Stimulated activated CD4-positive, alpha-beta T cell treated with anti-CD3 and anti-CD28 coated beads, Interleukin-1b, Interleukin-23, amount 100 ng/mL, for 1 hour (primary cell): ENCODE measurements around the gene CTRB1.
"Not testable (repeated sequence)": the region's sequence is repeated elsewhere in the genome, so short reads cannot be mapped to it uniquely, and the experiment has no call there.

Source experiments
- DNase-seq, 2 donors: peaks; one replicate each; pipeline ENCODE4 v3.0.0-alpha.2; 2020; ENCODE audit warnings: low read depth in 2 of 2

CTRB1 gene

GRCh38 chr16:75254359-75254837, 35.6 kb downstream of the CTRB1 start:
- no peak for DNase-seq

DNA sequence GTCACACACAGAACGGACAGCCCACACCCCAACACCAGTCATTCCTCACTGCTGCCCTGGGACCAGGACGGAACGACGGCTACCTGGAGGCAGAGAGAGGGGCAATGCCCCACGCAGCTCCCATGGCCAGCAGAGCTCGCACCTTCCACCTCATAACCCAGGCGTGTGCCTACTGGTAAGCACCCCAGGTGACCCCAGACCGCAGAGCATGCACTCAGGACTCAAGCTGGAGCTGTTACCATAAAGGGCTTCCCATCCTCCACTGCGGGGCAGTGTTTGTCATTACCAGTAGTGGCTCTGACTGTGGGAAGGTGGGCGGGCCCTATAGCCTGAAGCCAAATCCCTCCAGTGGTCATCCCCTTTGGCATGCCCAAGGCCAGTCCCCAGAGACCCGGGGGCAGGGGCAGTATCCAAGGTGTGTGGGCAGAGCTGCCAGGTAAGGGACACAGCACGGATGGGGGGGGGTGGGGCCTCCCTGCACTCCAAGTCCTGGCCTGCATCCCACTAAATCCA, 37.3 kb downstream of the CTRB1 start:
- DNase-seq = no peak

DNA sequence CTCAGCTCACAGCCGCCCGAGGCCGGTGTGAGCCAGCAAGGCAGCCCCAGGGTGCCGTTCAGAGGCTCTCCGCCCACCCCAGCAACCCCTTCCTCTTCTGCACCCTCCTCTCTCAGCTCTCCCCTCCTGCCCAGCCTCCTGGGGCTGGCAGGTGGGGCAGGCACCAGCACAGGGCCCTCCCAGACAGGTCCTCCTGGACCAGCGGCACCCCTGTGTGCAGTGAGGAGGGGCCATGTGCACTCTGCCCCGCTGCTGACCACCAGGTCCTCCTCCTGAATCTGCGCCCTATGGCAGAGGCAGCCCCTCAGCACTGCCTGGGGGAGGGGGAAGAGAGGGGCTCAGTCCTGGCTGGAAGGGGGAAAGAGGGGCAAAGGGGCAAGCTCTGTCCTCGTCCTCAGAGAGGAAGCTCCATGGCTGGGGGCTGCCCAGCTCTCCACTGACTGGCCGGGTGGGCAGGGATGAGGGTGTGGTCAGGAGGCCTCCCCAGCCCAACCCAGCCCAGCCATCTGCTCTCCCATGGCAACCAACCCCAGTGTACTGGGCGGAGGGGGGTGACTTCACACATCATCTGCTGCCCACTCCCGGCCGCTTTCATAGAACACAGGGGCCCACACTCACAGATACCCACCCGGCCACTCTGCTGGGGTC, 38.0 kb downstream of the CTRB1 start:
- no peak for DNase-seq

DNA sequence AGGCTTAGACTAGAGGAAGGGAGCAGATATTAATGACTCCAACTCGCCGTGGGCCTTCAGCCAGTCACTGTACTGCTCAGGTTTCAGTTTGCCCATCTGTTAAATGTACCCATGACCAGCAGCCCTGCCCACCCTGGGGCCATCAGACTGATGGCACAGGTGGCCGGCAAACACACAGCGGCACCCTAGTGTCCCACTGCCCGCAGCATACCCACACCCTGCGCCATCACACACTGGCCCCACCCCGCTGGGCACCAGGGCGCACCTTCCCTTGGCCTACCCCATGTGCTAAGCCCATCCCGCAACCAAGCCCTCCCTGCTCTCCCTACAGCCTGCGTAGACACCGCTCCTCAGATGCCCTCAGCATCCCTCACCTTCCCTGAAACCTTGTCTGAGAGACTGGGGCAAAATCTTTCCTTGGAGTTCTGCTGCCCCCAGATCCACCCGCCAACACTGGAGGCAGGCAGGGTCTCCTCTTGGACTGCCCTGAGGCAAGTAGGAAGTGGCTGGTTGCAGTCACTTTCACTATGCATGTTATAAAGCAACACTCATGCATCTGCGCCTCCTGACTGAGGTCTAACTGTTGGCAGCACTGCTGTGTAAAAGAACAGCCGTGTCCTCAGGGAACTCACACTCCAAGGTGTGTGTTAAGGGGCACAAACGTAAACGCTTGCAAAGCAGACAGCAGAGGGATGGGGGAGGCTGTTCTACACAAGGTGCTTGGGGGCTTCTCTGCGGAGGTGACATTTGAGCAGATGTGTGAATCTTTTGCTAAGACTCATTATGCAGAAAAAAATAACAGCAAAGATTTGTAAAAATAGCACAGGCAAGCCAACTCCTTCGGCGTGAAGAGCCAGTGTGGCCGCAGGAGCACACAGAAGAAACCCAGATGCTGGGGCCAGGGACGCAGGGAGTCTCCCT, 39.4 kb downstream of the CTRB1 start:
- no peak for DNase-seq

DNA sequence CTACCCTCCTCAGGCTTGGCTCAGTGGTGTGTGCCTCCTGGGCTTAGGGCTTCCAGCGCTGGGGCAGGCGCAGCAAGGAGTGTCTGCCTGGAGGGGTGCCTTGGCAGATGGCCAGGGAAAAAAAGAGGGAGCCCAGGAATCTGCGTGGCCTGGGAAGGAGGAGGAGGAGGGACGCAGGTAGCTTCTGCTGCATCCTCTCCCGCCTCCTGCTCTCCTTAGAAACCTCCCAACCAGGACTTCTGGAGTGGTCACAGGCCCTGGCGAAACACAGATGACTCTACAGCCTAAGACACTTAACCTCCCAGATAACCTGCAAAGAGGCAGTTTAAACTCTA, 40.0 kb downstream of the CTRB1 start:
- no peak for DNase-seq

GRCh38 chr16:75260851-75261589, 42.2 kb downstream of the CTRB1 start:
- DNase-seq = no peak

DNA sequence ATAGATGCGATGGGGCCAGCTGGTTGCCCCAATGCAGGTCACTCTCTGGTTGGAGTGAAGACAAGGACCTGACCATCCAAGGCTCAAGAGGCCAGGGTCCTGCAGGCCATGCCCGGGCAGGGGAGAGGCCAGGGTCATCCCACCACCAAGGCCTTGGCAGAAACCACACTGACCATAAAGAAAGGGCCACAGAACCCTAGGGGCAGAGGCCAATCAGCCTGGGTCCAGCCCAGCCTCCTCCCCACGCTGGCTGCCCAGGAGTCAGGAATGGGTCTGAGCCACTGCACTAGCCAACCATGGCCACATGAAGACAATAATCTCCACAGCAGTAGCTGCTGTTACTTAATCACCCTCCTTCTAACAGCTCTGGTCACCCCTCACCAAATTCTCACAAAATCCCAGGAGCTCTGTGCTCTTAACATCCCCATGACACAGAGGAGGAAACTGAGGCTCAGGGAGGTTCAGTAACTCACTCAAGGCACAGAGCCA, 42.8 kb downstream of the CTRB1 start:
- no peak for DNase-seq

GRCh38 chr16:75262104-75262799, 43.5 kb downstream of the CTRB1 start:
- no peak for DNase-seq

GRCh38 chr16:75262800-75263127, 44.0 kb downstream of the CTRB1 start:
- DNase-seq = no peak

DNA sequence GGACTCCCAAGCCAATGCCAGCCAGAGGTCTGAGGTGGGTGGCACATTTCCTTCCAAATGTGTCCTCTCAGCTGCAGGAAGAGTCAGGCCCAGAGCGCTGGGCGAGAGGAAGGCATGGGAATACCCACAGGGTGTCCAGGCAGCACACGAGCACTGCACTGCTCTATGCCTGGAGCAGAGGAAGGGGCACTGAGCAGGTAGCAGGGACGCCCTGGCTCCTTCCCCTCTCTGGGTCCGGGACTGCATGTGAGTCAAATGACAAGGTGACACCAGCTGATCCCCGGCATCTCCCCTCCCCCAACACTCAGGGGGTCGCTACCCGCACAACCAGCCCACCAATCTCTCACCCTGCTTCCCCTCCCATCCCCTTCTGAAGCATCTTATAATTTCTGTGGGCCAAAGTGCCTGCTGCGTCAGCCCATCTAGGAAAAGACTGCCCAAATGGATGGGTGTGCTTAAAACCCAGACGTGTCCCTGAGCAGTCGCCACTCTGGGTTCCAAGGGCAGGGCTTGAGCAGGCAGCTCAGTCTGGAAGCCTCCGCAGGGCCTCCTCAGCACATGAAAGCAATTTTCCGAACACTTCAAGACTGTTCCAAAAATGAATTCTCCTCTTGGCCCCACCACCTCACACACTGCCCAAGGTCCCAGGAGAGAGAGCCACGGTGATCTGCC, 44.6 kb downstream of the CTRB1 start:
- DNase-seq = no peak

- no peak for DNase-seq
Observed at GRCh38 chr16:75263963-75264445, 45.2 kb downstream of the CTRB1 start.

GRCh38 chr16:75264457-75264998, 45.7 kb downstream of the CTRB1 start:
- DNase-seq = no peak

DNA sequence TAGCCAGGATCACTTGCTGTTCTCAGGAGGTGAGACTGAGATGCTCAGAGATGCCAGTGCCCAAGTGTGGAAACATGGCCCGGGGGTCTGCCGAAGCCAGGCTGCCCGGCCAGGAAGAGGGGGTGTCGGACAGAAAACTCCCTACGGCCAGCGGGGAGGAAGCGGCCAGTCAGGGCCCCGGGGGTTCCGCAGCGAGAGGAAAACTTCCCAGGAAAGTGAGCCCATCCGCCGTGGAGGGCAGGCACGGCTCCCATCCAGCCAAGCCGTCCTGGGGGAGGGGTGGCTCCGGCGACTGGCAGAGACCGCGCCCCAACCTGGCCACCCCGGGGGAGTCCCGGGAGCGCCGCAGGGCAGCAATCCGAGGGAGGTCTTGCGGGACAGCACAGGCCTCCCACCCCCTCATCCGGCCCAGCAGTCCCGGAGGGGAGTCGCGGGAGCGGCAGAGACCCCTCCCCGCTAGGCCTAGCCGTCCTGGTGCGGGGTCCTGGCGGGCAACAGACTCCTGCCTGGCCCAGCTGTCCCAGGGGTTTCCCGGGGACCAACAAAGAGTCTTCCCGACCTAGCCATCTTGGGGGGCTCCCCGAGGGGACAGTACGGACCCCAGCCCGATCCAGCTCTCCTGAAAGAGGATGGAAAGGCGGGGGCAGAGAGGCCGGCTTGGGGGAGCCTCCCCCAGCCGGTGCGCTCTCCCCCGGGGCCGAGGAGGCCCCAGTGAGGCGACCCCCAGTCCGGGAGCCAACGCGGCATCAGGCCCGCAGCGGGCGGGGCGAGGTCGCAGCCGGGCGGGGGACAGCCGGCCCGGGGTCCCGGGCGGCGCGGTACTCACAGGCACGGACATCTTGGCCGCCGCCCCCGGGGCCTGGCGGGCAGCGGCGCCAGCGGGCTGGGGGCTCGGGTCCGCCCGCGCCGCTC, 46.5 kb downstream of the CTRB1 start:
- no peak for DNase-seq

GRCh38 chr16:75265911-75266701, 47.3 kb downstream of the CTRB1 start:
- no peak for DNase-seq

DNA sequence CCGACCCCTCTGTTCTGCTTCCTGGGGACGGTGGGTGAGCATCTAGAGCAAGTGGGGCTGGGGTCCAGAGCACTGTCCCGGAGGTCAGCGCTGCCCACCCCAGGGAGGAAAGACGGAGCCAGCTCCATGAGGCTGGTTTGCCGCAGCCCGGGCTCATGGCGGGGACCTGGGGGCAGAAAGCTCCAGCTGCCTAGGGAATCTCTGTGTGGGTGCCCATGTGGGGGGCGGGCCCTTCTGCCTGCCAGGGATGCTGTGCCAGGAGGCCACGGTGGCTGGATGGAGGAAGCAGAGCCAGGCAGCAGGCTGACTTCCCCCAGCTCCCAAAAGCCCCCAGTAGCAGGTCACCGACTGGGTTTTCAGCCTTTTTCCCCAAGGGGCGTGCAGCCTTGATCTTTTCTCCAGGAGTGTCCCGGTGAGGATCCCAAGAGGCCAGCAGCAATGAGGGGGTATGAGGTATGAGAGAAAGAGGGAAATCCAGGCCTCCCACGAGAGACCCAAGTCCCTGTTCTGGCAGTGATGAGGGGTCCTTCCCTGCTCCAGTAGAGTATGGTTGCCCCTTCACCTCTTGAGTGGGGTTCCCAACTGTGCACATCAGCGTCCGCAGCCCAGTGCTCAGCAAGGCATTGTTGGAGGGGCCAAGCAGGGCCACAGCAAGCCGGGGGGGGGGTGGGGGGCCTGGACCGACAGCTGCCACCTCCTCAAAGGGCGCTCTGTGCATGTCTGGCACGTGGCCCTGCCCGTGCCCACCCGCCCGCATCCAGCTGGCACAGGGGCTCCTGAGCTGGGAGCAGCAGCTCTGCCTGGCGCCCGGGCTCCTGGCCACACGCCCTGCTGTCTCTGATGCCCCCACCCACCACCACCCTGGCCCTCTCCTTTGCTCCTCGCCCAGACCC, 48.2 kb downstream of the CTRB1 start:
- no peak for DNase-seq

DNA sequence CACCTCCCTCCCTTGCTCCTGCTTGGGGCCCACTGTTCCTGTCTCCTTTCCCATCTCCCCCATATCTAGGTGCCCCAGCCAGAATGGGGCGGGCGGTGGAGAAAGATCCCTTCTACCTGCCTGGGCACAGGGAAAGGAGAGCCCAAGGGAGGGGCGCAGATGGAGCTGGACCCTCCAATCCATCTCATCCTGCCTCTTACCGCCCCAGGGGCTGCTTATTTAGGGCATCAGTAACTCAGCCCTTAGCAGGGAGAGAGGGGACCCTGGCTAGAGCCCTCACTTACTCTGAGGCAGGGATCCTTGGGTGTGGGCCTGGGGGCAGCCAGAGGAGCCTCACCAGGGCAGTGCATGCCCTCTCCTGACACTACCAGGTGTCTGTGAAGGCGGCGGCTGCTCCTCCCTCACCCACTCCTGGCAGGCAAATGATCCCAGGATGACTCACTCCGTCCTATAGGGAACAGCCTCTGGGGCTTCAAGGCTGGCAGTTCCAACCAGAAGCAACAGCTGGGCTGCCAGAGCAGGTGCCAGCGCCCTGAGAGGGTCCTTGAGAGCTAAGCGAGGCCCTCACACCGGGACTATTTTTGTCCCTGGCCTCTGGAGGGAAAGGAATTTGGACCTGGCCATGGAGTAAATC, 49.0 kb downstream of the CTRB1 start:
- no peak for DNase-seq

GRCh38 chr16:75269358-75269757, 50.6 kb downstream of the CTRB1 start:
- DNase-seq = not testable (repeated sequence)
